Skeletal muscle satellite cell (primary cell): ENCODE measurements around the gene DDX11.
"Not testable (repeated sequence)": the region's sequence is repeated elsewhere in the genome, so short reads cannot be mapped to it uniquely, and the experiment has no call there.

Experiments used
- H3K27me3 ChIP-seq: 2 replicates; pipeline ENCODE4 v1.7.0; 2013; ENCODE audit warnings: low read length; ENCODE audit not compliant: control insufficient read depth, insufficient read depth
- H3K36me3 ChIP-seq: 2 replicates; pipeline ENCODE4 v1.7.0; 2013; ENCODE audit warnings: mild to moderate bottlenecking, control low read depth, low read length; ENCODE audit not compliant: insufficient read depth
- H3K4me1 ChIP-seq: 2 replicates; pipeline ENCODE4 v1.7.0; 2013; ENCODE audit warnings: low read length; ENCODE audit not compliant: control insufficient read depth, insufficient read depth
- H3K4me2 ChIP-seq: 2 replicates; pipeline ENCODE4 v1.7.0; 2013; ENCODE audit warnings: mild to moderate bottlenecking, low read length
- H3K4me3 ChIP-seq: 2 replicates; pipeline ENCODE4 v1.7.0; 2013; ENCODE audit warnings: low read length
- H3K9ac ChIP-seq: 2 replicates; pipeline ENCODE4 v1.7.0; 2013; ENCODE audit warnings: mild to moderate bottlenecking, low read depth, low read length, moderate library complexity
- H3K9me3 ChIP-seq: replicated peaks from 2 replicates; pipeline ENCODE4 v1.7.0; 2013; ENCODE audit warnings: mild to moderate bottlenecking, control low read depth, low read length

The DDX11 gene

DNA sequence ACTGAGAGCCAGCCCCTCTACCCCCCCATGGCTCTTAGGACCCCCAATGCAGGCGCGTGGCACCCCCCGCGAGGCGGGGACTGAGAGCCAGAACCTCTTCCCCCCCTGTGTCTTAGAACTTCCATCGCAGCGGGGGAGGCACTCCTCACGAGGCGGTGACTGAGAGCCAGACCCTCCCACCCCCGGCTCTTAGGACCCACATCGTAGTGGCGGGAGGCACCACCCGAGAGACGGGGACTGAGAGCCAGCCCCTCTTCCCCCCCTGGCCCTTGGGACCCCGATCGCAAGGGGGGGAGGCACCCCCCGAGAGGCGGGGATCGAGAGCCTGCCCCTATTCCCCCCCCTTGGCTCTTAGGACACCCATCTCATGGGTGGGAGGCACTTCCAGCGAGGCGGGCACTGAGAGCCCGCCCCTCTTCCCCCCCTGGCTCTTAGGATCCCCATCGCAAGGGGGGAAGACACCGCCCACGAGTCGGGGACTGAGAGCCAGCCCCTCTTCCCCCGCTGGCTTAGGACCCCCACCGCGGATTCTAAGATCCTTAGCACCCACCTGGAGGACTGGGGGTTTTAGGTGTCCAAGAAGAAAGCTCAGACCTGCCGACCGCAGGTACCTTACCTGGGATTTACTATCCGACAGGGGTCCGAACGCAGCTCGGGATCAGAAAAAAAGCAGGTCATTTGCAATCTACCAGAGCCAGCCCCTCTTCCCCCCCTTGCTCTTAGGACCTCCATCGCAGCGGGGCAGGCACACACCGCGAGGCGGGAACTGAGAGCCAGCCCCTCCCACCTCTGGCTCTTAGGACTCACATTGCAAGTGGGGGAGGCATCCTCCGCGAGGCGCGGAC lies 44.9 kb downstream of the DDX11 start:
- Histone ChIP-seq H3K4me2 (peak overlapping the region; percentile 66), H3K36me3 (no peaks in the 10 kb centered on the region), H3K9me3 (no peaks in the 10 kb centered on the region), H3K4me1 (peaks cover 21% of the 10 kb centered on the region), H3K27me3 (peaks cover 23% of the 10 kb centered on the region), H3K4me3 (no peak overlapping the region), H3K9ac (no peak overlapping the region)

DNA sequence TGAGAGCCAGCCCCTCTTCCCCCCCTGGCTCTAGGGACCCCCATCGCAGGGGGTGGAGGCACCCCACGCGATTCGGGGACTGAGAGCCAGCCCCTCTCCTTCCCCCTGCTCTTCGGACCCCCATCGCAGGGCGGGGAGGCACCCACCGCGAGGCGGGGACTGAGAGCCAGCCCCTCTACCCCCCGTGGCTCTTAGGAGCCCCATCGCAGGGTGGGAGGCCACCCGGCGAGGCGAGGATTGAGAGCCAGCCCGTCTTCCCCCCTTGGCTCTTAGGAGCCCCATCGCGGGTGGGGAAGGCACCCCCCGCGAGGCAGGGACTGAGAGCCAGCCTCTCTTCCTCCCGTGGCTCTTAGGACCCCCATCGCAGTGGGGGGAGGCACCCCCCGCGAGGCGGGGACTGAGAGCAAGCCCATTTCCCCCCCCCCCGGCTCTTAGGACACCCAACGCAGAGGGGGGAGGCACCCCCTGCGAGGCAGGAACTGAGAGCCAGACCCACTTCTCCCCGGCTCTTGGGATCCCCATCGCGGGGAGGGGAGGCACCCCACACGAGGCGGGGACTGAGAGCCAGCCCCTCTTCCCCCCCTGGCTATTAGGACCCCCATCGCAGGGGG lies 45.6 kb downstream of the DDX11 start:
- Histone ChIP-seq H3K36me3 (no peaks in the 10 kb centered on the region), H3K27me3 (peaks cover 23% of the 10 kb centered on the region), H3K9ac (no peak overlapping the region), H3K4me3 (no peak overlapping the region), H3K4me2 (peak overlapping the region; percentile 66), H3K4me1 (peaks cover 21% of the 10 kb centered on the region), H3K9me3 (no peaks in the 10 kb centered on the region)

DNA sequence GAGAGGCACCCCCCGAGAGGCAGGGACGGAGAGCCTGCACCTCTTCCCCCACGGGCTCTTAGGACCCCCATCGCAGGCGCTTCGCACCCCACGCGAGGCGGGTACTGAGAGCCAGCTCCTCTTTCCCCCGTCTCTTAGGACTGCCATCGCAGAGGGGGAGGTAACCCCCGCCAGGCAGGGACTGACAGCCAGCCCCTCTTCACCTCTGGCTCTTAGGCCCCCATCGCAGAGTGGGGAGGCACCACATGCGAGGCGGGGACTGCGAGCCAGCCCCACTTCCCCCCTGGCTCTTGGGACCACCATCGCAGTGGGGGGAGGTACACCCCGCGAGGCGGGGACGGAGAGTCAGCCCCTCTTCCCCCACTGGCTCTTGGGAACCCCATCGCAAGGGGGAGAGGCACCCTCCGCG lies 46.1 kb downstream of the DDX11 start:
- Histone ChIP-seq H3K4me3 (no peak overlapping the region), H3K9me3 (no peaks in the 10 kb centered on the region), H3K4me1 (peaks cover 21% of the 10 kb centered on the region), H3K27me3 (peaks cover 23% of the 10 kb centered on the region), H3K36me3 (no peaks in the 10 kb centered on the region), H3K9ac (no peak overlapping the region), H3K4me2 (no peak overlapping the region)

DNA sequence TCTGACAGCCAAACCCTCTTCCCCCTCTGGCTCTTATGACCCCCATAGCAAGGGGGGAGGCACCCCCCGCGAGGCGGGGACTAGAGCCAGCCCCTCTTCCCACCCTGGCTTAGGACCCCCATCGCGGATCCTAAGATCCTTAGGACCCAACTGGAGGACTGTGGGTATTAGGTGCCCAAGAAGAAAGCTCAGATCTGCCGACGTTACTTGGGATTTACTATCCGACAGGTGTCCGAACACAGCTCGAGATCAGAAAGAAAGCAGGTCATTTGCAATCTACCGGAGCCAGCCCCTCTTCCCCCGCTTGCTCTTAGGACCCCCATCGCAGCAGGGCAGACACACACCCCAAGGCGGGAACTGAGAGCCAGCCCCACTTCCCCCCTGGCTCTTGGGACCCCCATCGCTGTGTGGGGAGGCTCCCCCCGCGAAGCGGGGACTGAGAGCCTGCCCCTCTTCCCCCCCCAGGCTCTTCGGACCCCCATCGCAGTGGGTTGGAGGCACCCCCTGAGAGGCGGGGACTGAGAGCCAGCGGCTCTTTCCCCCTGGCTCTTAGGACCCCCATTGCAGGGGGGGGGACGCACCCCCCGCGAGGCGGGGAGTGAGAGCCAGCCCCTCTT lies 46.8 kb downstream of the DDX11 start:
- Histone ChIP-seq H3K27me3 (peaks cover 23% of the 10 kb centered on the region), H3K9ac (no peak overlapping the region)

DNA sequence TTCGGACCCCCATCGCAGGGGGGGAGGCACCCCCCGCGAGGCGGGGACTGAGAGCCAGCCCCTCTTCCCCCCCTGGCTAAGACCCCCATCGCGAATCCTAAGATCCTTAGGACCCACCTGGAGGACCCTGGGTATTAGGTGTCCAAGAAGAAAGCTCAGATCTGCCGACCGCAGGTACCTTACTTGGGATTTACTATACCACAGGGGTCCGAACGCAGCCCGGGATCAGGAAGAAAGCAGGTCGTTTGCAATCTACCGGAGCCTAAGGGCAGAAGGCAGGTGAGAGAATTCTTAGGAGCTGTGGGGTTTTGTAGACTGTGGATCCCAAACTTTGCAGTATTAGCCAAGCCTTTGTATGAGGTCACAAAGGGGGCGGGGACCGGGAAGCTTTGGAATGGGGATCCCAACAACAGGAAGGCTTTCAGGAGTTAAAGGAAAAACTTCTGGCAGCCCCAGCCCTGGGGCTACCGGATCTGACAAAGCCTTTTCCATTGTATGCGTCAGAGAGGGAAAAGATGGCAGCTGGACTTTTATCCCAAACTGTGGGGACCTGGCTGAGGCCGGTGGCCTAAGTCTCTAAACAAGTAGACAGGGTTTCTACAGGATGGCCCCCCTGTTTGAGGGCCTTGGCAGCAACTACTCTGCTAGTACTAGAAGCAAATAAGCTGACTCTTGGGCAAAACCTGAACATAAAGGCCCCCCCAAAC lies 47.5 kb downstream of the DDX11 start:
- peaks cover 21% of the 10 kb centered on the region for H3K4me1 ChIP-seq
- H3K4me2 ChIP-seq: not testable (repeated sequence)

More for the DNA sequence above, 46.8 kb downstream of the DDX11 start:
- no peaks in the 10 kb centered on the region for H3K9me3 ChIP-seq
- H3K4me3 ChIP-seq: no peak overlapping the region
- no peak overlapping the region for H3K4me2 ChIP-seq
- peaks cover 21% of the 10 kb centered on the region for H3K4me1 ChIP-seq
- no peaks in the 10 kb centered on the region for H3K36me3 ChIP-seq

DNA sequence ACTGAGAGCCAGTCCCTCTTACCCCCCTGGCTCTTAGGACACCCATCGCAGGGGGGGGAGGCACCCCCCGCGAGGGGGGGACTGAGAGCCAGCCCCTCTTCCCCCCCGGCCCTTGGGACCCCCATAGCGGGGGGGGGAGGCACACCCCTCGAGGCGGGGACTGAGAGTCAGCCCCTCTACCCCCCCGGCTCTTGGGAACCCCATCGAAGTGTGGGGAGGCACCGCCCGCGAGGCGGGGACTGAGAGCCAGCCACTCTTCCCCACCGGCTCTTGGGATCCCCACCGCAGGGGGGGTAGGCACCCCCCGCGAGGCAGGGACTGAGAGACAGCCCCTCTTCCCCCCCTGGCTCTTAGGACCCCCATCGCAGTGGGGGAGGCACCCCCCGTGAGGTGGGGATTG lies 48.8 kb downstream of the DDX11 start:
- Histone ChIP-seq H3K4me2 (no peak overlapping the region), H3K9ac (no peak overlapping the region), H3K4me3 (no peak overlapping the region), H3K4me1 (peaks cover 13% of the 10 kb centered on the region), H3K27me3 (peaks cover 15% of the 10 kb centered on the region), H3K9me3 (no peaks in the 10 kb centered on the region), H3K36me3 (no peaks in the 10 kb centered on the region)

More for the DNA sequence above, 47.5 kb downstream of the DDX11 start:
- not testable (repeated sequence) for H3K9ac ChIP-seq, H3K4me3 ChIP-seq, H3K9me3 ChIP-seq, H3K36me3 ChIP-seq
- peaks cover 23% of the 10 kb centered on the region for H3K27me3 ChIP-seq

DNA sequence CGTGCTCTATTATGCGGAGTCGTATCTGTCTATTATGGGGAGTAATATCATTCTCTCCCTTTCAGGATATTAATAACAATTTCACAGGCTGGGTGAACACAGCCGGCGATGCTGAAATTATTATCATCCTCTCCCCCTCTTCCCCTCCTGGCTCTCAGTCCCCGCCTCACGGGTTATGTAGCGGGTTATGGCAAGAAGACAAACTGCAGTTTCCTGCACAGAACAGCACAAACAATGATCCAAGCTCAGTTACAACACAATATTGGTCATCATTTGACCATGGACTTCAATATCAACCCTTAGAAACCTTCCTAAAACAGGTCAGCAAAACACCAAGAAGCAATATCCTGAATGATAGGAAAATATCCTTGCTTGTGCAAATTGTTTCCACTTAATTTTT lies 50.5 kb downstream of the DDX11 start:
- H3K36me3 ChIP-seq, H3K4me3 ChIP-seq, H3K27me3 ChIP-seq, H3K9me3 ChIP-seq, H3K4me2 ChIP-seq, H3K9ac ChIP-seq, H3K4me1 ChIP-seq: not testable (repeated sequence)

DNA sequence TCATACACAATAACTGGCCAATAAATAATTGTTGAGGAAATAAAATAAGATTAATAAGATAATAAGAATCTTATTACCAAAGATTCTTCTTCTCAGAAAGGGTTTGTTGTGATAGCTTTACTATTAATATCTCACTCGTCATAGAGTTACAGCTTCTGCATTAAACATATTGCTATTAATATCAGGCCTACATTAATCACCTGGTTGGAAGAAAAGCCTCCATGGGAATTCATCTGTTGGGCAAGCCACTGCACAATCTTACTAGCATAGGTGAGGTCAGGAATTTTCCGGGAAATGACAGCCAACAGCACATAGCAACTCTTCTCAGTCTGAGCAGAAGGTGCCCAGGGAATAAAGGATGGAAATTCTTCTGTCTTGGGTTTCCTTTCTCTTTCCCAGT lies 51.5 kb downstream of the DDX11 start:
- not testable (repeated sequence) for H3K27me3 ChIP-seq, H3K36me3 ChIP-seq, H3K4me3 ChIP-seq, H3K4me2 ChIP-seq, H3K9ac ChIP-seq, H3K4me1 ChIP-seq, H3K9me3 ChIP-seq

DNA sequence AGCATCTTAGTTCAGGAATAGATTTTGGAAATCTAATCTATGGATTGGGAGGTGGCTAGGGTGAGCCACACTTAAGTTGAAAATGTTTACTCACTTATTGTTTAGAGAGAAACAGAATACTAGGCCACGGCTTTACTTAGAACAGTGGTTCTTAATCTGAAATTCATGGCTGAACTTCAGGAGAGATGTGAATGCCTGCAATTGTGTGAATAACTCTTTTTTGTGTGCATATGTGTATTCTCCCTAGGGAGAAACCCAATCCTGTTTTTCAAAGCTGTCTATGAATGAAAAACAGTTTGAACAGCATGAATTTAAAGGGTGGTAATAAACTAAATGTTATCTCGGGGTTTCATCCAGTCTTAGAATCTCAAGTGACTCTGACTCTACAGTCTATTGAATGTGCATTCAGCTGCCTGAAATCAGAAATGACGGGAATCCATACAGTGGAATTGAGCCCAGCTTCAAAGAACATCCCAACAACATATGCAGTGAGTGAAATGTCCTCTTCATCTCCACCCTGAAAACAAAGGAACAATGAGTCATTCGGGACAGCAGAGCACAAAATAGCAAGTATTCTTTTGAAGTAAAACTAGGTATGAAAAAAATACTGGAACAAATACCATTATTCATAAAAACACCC lies 53.7 kb downstream of the DDX11 start:
- not testable (repeated sequence) for H3K4me1 ChIP-seq, H3K36me3 ChIP-seq

DNA sequence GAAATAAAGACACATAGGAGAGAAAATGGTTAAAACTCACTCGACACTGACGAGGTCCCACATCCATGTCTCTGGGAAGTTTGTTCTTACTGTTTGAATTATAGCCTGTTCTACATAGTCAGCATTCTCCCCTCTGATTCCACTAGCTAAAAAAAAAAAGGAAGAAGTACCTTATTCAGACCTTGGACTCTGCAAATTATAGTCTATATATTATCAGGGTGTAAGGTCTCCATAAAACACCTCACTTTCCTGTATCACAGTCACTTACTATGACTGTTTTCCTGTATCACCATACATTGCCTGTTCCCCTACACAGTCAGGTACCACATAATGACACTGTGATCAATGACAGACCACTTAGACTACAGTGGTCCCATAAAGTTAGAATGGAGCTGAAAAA lies 62.9 kb downstream of the DDX11 start:
- H3K4me2 ChIP-seq, H3K4me1 ChIP-seq, H3K27me3 ChIP-seq, H3K9me3 ChIP-seq, H3K36me3 ChIP-seq, H3K4me3 ChIP-seq, H3K9ac ChIP-seq: not testable (repeated sequence)

More for the DNA sequence above, 53.7 kb downstream of the DDX11 start:
- H3K27me3 ChIP-seq, H3K4me3 ChIP-seq, H3K4me2 ChIP-seq, H3K9me3 ChIP-seq, H3K9ac ChIP-seq: not testable (repeated sequence)

DNA sequence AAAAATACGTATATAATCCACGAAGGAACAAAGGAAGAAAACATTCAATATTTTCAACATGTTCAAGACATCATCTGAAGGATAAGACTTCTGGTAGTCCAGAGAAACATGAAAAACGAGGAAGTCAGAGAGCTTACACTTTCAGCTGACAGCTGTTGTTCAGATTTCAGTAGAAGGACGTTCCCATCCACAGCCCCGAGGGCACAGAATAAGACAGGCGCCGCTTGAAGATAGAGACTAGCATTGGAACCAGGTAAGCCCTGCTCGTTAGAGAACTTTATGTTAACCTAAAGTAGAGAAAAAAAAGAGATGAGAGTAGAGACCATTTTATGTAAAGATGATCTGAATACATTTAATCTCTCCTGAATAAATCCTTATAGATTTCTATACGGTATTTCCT lies 71.1 kb downstream of the DDX11 start:
- H3K36me3 ChIP-seq, H3K4me2 ChIP-seq, H3K4me1 ChIP-seq, H3K4me3 ChIP-seq, H3K9me3 ChIP-seq, H3K27me3 ChIP-seq, H3K9ac ChIP-seq: not testable (repeated sequence)
